Suprapubic skin (tissue), 4 donors: ENCODE measurements around the gene CD8B2.
"Not testable (repeated sequence)": the region's sequence is repeated elsewhere in the genome, so short reads cannot be mapped to it uniquely, and the experiment has no call there.

Source experiments
- EP300 ChIP-seq: sonication (generic); formaldehyde crosslinking; IDR thresholded peaks from one replicate; pipeline ENCODE4 v1.6.1; 2017; ENCODE audit warnings: antibody characterized with exemption
- POLR2A ChIP-seq, 2 donors: fragments of 450-650 bp; IDR thresholded peaks; one replicate each; pipeline ENCODE4 v1.6.1; 2017; ENCODE audit warnings: antibody characterized with exemption in 2 of 2, mild to moderate bottlenecking in 2 of 2, moderate library complexity in 2 of 2
- POLR2AphosphoS5 ChIP-seq, 3 donors: sonication (generic); formaldehyde crosslinking; IDR thresholded peaks; one replicate each; pipeline ENCODE4 v1.6.1; 2017; ENCODE audit warnings: antibody characterized with exemption in 3 of 3
- TF ChIP-seq, protein P1 (sequence below), 2 donors: fragments of 200-600 bp in 1 of 2; fragments of 450-650 bp in 1 of 2; sonication (generic) in 1 of 2; IDR thresholded peaks; one replicate each; pipeline ENCODE4 v1.5.1; 2016 to 2019; ENCODE audit warnings: antibody characterized with exemption in 2 of 2, mild to moderate bottlenecking in 1 of 2, moderate library complexity in 1 of 2

DNA sequence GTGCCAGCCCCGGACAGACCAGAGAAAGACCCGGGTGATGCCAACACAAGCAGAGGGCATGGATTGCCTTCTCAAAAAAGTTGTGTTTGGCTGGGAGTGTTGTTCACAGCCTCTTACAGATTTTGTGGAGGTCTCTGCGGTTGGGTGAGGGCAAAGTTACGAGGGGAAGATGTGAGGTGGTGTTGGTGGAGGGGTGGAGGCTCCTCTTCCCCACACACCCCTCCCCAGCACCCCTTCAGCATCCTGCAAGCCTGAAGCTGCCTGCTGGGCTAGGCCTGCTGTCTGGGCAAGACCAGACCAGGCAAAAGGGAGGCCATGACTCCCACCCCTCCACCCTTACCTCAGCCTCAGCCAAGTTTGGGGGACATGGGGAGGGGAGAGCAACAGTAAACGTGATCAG, 26.2 kb downstream of the CD8B2 start:
- not testable (repeated sequence) for TF ChIP-seq POLR2AphosphoS5 (IDR thresholded peaks at IDR 0.05); POLR2A (IDR thresholded peaks at IDR 0.05); EP300
- TF ChIP-seq, protein P1, sequence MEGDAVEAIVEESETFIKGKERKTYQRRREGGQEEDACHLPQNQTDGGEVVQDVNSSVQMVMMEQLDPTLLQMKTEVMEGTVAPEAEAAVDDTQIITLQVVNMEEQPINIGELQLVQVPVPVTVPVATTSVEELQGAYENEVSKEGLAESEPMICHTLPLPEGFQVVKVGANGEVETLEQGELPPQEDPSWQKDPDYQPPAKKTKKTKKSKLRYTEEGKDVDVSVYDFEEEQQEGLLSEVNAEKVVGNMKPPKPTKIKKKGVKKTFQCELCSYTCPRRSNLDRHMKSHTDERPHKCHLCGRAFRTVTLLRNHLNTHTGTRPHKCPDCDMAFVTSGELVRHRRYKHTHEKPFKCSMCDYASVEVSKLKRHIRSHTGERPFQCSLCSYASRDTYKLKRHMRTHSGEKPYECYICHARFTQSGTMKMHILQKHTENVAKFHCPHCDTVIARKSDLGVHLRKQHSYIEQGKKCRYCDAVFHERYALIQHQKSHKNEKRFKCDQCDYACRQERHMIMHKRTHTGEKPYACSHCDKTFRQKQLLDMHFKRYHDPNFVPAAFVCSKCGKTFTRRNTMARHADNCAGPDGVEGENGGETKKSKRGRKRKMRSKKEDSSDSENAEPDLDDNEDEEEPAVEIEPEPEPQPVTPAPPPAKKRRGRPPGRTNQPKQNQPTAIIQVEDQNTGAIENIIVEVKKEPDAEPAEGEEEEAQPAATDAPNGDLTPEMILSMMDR (IDR thresholded peaks at IDR 0.05): not testable (repeated sequence)
